Cardiac fibroblast (primary cell): ENCODE measurements around the gene AOC2.

Experiments used
- DNase-seq, 2 donors: peaks; one replicate each; pipeline versions ENCODE4 v3.0.0 to v3.0.0-alpha.2; 2010; ENCODE audit warnings: low read depth in 2 of 2
- H3K4me3 ChIP-seq, 2 donors: replicated peaks in 1 of 2; 1 replicate in 1 of 2; 2 replicates in 1 of 2; pipeline ENCODE4 v1.5.1; 2011; ENCODE audit warnings: low read depth in 2 of 2, low read length in 2 of 2, mild to moderate bottlenecking in 2 of 2, moderate library complexity in 1 of 2
- CTCF ChIP-seq: IDR thresholded peaks from one replicate; pipeline ENCODE4 v1.5.1; 2011; ENCODE audit warnings: low read depth, mild to moderate bottlenecking, low read length, inconsistent platforms

AOC2 gene

DNA sequence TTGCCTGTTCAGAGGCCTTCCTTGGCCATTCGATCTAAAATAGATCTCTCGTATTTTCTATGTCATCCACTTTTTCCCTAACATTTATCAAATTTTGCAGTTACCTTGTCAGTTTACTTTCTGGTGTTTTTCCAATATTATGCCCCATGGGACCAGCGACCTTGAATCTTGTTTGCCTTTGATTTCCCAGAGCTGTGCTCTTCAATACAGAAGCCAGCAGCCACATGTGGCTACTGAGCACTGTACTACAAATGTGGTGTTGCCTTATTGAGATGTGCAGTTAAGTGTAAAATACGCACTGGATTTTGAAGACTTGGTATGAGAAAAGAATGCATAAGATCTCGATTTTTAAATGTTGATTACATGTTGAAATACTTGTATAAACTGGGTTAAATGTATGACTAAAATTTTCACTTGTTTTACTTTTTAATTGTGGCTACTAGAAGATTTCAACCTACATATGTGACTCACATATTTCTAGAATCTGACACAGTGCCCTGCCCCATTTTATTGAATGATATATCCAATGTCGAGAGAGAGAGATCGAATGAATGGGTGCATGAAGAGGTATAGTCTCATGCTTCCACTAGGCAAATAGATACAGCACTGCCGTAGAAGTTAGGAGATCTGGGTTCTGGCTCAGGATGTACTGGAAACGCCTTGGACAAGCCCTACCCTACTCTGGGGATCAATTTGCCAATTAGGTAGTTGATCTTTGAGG lies 12.0 kb upstream of the AOC2 start:
- no peak for DNase-seq
- no peak for TF ChIP-seq CTCF
- H3K4me3 ChIP-seq: peak overlapping the region; percentile 93 to 95

GRCh38 chr17:42832934-42833766 lies 11.2 kb upstream of the AOC2 start, which contains the start of gene PSME3:
TSS of gene PSME3 (plus strand) at chr17:42833397. CDS start at chr17:42833632, 235 bp downstream.
- no peak for TF ChIP-seq CTCF
- H3K4me3 ChIP-seq: peak within 1 kb of the TSS; percentile 93 to 95
- DNase-seq: peak; percentile 84 to 91

DNA sequence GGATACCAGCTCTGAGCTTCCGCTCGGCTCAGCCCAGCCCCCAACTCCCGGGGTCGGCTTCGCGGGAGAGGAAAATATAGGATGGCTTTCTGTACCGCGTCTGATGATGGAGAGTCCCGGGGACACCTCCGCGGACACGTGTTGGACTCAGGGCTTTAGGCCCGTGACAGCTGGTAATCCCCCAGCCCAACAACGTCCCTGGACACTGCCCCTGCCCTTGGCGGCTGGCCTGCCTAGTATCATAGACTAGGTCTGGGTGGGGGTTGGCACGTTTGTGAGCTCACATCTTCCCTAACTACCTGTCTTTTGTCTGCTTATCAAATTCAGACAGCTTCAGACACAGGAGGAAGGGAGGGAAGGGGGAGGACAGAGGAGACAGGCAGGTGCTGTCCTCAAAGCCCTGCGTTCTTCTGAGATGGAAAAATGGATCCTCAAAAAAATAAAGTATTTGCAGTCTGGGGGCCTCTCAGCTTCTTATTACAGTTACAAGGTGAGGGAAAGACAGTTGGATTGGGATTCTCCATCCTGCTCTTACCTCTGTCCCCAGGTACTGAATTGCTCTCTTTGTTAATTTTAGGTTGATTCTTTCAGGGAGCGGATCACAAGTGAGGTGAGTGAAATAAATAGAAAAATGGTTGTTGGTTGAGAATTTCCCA lies 10.5 kb upstream of the AOC2 start:
- DNase-seq: no peak
- no peak for TF ChIP-seq CTCF
- H3K4me3 ChIP-seq: peak overlapping the region; percentile 93 to 95

DNA sequence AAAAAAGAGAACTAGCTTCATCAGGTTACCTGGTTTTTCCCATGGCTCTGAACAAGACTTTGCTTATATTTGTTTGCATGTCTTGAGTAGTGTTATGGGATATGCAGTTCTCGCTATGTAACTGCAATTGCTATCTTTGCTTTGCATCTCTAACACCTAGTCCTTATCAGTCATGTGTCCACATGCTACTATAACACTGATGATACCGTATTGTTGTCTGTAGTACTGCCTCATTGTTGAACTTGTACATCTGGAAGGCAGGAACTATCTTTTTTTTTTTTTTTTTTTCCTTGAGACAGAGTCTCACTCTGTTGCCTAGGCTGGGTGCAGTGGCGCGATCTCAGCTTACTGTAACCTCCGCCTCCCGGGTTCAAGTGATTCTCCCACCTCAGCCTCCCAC lies 8.6 kb upstream of the AOC2 start:
- H3K4me3 ChIP-seq: no peak overlapping the region
- TF ChIP-seq CTCF: no peak
- DNase-seq: no peak

DNA sequence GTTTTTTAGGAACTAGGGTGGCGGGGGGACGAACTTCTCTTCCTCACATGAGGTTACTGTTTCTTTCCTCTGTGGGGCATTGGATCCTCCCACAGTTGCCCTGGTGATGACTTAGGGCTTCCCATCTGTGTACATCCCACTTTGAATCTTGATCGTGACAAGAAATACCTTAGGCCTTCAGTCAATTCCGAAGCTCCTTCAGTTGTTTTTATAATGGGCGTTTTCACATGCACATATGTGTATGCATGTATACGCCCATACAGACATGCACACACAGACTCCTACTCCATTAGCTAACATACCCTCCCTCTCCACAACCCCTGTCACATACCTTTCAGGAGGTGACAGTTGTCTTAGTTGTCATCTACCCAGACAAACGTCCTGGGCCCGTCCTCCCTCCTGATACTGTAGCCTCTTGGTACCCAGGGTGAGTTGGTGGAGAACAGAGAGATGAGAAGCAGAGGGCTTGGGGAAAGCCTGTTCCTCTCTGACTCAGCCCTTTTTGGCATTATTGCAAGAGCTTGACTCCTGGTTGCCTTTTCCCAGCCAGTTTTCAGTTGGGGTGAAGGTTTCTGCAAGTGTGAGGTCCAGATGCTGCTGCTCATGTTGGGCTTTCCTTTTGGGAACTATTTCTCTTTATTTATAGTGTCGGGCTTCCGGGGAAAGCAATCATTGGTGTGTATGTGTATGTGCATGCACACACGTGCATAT lies 2.2 kb upstream of the AOC2 start:
- H3K4me3 ChIP-seq: no peak overlapping the region
- DNase-seq: no peak
- no peak for TF ChIP-seq CTCF

- DNase-seq: peak; percentile 82 to 85
- H3K4me3 ChIP-seq: no peak overlapping the region
- peak; percentile 99 for TF ChIP-seq CTCF
Observed at GRCh38 chr17:42843358-42843934, 934 bp upstream of the AOC2 start.
